Stimulated activated naive CD8-positive, alpha-beta T cell treated with anti-CD3 and anti-CD28 coated beads, Interleukin-15, amount 100 ng/mL, for 72 hours (primary cell): Measurements from ENCODE around the gene NEO1.
A peak's percentile ranks its signal among the peaks of the same experiment; 100 is the strongest.

ENCODE experiments used
- ATAC-seq: fragments of 150-1000 bp; cut with Tn5 transposase; 2 replicates; pipeline ENCODE4 v1.10.0; 2021; ENCODE audit warnings: mild to moderate bottlenecking, moderate library complexity
- DNase-seq, 2 donors: peaks; one replicate each; pipeline ENCODE4 v3.0.0; 2021 to 2022
- H3K27ac Mint-ChIP-seq, 2 donors: one replicate each; pipeline ENCODE4 v1.8.0; 2022; ENCODE audit warnings: mild to moderate bottlenecking in 2 of 2, mixed read lengths in 2 of 2, moderate library complexity in 2 of 2
- H3K27me3 Mint-ChIP-seq: one replicate; pipeline ENCODE4 v1.8.0; 2022; ENCODE audit warnings: mixed read lengths
- H3K4me1 Mint-ChIP-seq: one replicate; pipeline ENCODE4 v1.8.0; 2022; ENCODE audit warnings: mild to moderate bottlenecking, mixed read lengths
- H3K4me3 Mint-ChIP-seq, 2 donors: one replicate each; pipeline ENCODE4 v1.8.0; 2022; ENCODE audit warnings: mild to moderate bottlenecking in 2 of 2, mixed read lengths in 2 of 2, moderate library complexity in 1 of 2
- H3K9me3 Mint-ChIP-seq, 2 donors: one replicate each; pipeline ENCODE4 v1.8.0; 2022; ENCODE audit warnings: mixed read lengths in 2 of 2

NEO1 gene

GRCh38 chr15:73051807-73052652 is at the start of gene NEO1:
Gene NEO1 (plus strand): TSS chr15:73052463. CDS start chr15:73052676, 213 bp downstream.
- Mint-ChIP-seq H3K4me3 (peak within 1 kb of the TSS; percentile 78 to 84), H3K4me1 (peaks cover 6% of the 10 kb centered on the region), H3K9me3 (no peaks in the 10 kb centered on the region), H3K27ac (peak within 1 kb of the TSS; percentile 30 to 55), H3K27me3 (peaks cover 21% of the 10 kb centered on the region)
- ATAC-seq (peak; percentile 88), DNase-seq (peak; percentile 76 to 82)

- H3K4me3 Mint-ChIP-seq: no peak overlapping the region
- no peak overlapping the region for H3K27ac Mint-ChIP-seq
- ATAC-seq (no peak), DNase-seq (no peak)
- H3K4me1 Mint-ChIP-seq: no peaks in the 10 kb centered on the region
- peaks cover 46% of the 10 kb centered on the region for H3K27me3 Mint-ChIP-seq
- H3K9me3 Mint-ChIP-seq: no peaks in the 10 kb centered on the region
Measured at GRCh38 chr15:73004462-73004861, 47.8 kb upstream of the NEO1 start.

- Mint-ChIP-seq H3K4me3 (no peak overlapping the region), H3K4me1 (no peaks in the 10 kb centered on the region), H3K27ac (no peak overlapping the region), H3K9me3 (no peaks in the 10 kb centered on the region), H3K27me3 (peaks cover 44% of the 10 kb centered on the region)
- no peak for DNase-seq
- ATAC-seq: no peak
Measured at GRCh38 chr15:73005032-73005431, 47.2 kb upstream of the NEO1 start.

GRCh38 chr15:73005446-73005845 is 46.8 kb upstream of the NEO1 start:
- no peaks in the 10 kb centered on the region for H3K9me3 Mint-ChIP-seq

GRCh38 chr15:73006523-73006922 is 45.7 kb upstream of the NEO1 start:
- no peak for DNase-seq
- no peak overlapping the region for H3K4me3 Mint-ChIP-seq
- H3K9me3 Mint-ChIP-seq: no peaks in the 10 kb centered on the region

More at GRCh38 chr15:73005446-73005845, 46.8 kb upstream of the NEO1 start:
- peaks cover 42% of the 10 kb centered on the region for H3K27me3 Mint-ChIP-seq
- no peaks in the 10 kb centered on the region for H3K4me1 Mint-ChIP-seq
- ATAC-seq (no peak), DNase-seq (no peak)
- H3K4me3 Mint-ChIP-seq: no peak overlapping the region
- no peak overlapping the region for H3K27ac Mint-ChIP-seq

GRCh38 chr15:73009066-73010056 is 42.9 kb upstream of the NEO1 start:
- peak overlapping the region in 1 of 2 donors; percentile 22 for H3K27ac Mint-ChIP-seq
- H3K4me1 Mint-ChIP-seq: no peaks in the 10 kb centered on the region
- peaks cover 42% of the 10 kb centered on the region for H3K27me3 Mint-ChIP-seq
- H3K9me3 Mint-ChIP-seq: no peaks in the 10 kb centered on the region
- no peak for ATAC-seq
- H3K4me3 Mint-ChIP-seq: no peak overlapping the region
- no peak for DNase-seq

More at GRCh38 chr15:73006523-73006922, 45.7 kb upstream of the NEO1 start:
- no peak for ATAC-seq
- no peak overlapping the region for H3K27ac Mint-ChIP-seq
- peaks cover 42% of the 10 kb centered on the region for H3K27me3 Mint-ChIP-seq
- H3K4me1 Mint-ChIP-seq: no peaks in the 10 kb centered on the region

GRCh38 chr15:73010154-73011152 is 41.8 kb upstream of the NEO1 start:
- ATAC-seq (no peak), DNase-seq (no peak)
- Mint-ChIP-seq H3K4me3 (no peak overlapping the region), H3K27me3 (peaks cover 32% of the 10 kb centered on the region), H3K4me1 (peaks cover 1% of the 10 kb centered on the region), H3K27ac (no peak overlapping the region), H3K9me3 (no peaks in the 10 kb centered on the region)

GRCh38 chr15:73014904-73015303 is 37.4 kb upstream of the NEO1 start:
- peaks cover 6% of the 10 kb centered on the region for H3K4me1 Mint-ChIP-seq
- H3K4me3 Mint-ChIP-seq: no peak overlapping the region
- ATAC-seq (no peak), DNase-seq (no peak)
- H3K27ac Mint-ChIP-seq: no peak overlapping the region
- peaks cover 8% of the 10 kb centered on the region for H3K27me3 Mint-ChIP-seq
- no peaks in the 10 kb centered on the region for H3K9me3 Mint-ChIP-seq

- Mint-ChIP-seq H3K4me3 (no peak overlapping the region), H3K27ac (no peak overlapping the region), H3K9me3 (no peaks in the 10 kb centered on the region), H3K27me3 (peaks cover 14% of the 10 kb centered on the region), H3K4me1 (peaks cover 6% of the 10 kb centered on the region)
- DNase-seq (no peak), ATAC-seq (no peak)
Measured at GRCh38 chr15:73015493-73015892, 36.8 kb upstream of the NEO1 start.

- H3K27ac Mint-ChIP-seq: no peak overlapping the region
- ATAC-seq: no peak
Measured at GRCh38 chr15:73017987-73018386, 34.3 kb upstream of the NEO1 start.

GRCh38 chr15:73019154-73019553 is 33.1 kb upstream of the NEO1 start:
- Mint-ChIP-seq H3K27me3 (peaks cover 41% of the 10 kb centered on the region), H3K4me1 (peaks cover 6% of the 10 kb centered on the region), H3K4me3 (no peak overlapping the region), H3K9me3 (no peaks in the 10 kb centered on the region), H3K27ac (no peak overlapping the region)
- ATAC-seq: no peak
- no peak for DNase-seq

More at GRCh38 chr15:73017987-73018386, 34.3 kb upstream of the NEO1 start:
- no peak overlapping the region for H3K4me3 Mint-ChIP-seq
- peaks cover 6% of the 10 kb centered on the region for H3K4me1 Mint-ChIP-seq
- no peak for DNase-seq
- peaks cover 39% of the 10 kb centered on the region for H3K27me3 Mint-ChIP-seq
- H3K9me3 Mint-ChIP-seq: no peaks in the 10 kb centered on the region

GRCh38 chr15:73019601-73020146 is 32.6 kb upstream of the NEO1 start:
- ATAC-seq (no peak), DNase-seq (no peak)
- peaks cover 41% of the 10 kb centered on the region for H3K27me3 Mint-ChIP-seq

GRCh38 chr15:73021139-73021621 is 31.1 kb upstream of the NEO1 start:
- ATAC-seq (no peak), DNase-seq (no peak)
- Mint-ChIP-seq H3K4me1 (no peaks in the 10 kb centered on the region), H3K27me3 (peaks cover 41% of the 10 kb centered on the region), H3K4me3 (no peak overlapping the region), H3K27ac (peak overlapping the region in 1 of 2 donors; percentile 86), H3K9me3 (no peaks in the 10 kb centered on the region)

More at GRCh38 chr15:73019601-73020146, 32.6 kb upstream of the NEO1 start:
- Mint-ChIP-seq H3K9me3 (no peaks in the 10 kb centered on the region), H3K4me3 (no peak overlapping the region), H3K27ac (no peak overlapping the region), H3K4me1 (peaks cover 6% of the 10 kb centered on the region)

GRCh38 chr15:73022161-73022560 is 30.1 kb upstream of the NEO1 start:
- Mint-ChIP-seq H3K27me3 (peaks cover 49% of the 10 kb centered on the region), H3K27ac (no peak overlapping the region), H3K9me3 (no peaks in the 10 kb centered on the region), H3K4me3 (no peak overlapping the region), H3K4me1 (no peaks in the 10 kb centered on the region)
- ATAC-seq: no peak
- no peak for DNase-seq
